ENCODE measurements around the gene RSPH6A. TPM values are rescaled to one million over a fixed set of nuclear protein-coding genes. Genes with fewer than 3 reads are reported as not detected.
"Not testable (repeated sequence)": the region's sequence is repeated elsewhere in the genome, so short reads cannot be mapped to it uniquely, and the experiment has no call there.

RSPH6A gene
- polyA plus RNA-seq, 1 donor (not counting 4 experiments of a cell fraction or from before 2014, with no cell fraction given) = not detected

DNA sequence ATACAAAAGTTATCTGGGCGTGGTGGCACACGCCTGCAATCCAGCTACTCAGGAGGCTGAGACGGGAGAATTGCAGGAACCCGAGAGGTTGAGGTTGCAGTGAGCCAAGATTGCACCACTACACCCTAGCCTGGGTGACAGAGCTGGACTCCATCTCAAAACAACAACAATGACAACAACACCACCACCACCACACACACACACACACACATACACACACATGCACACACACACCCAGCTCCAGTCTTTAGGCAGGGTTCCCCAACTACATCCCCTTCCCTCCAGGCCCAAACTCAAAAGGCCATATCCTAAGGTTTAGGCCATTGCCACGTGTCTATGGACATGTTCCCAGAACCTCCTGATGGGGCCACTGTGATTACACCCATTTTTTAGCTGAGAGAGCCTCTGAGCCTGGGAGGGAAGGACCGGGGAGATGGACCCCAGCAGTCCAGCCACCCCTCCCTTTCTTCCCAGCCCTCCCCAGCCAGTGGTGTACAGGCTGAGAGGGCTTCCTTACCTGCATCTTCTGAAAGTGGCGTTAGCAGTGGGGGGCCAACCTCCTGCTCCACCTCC lies 13.4 kb downstream of the RSPH6A start:
- Histone ChIP-seq H3K27ac (ENCODE audit: control insufficient read depth, insufficient read depth, low read length) (no peak overlapping the region), H3K4me2 (ENCODE audit: control insufficient read depth, extremely low read depth, insufficient read depth, low read depth, low read length) (no peak overlapping the region), H3K4me1 (ENCODE audit: control insufficient read depth, extremely low read depth, insufficient read depth, low read length) (peaks cover 8% of the 10 kb centered on the region), H3K9ac (ENCODE audit: control insufficient read depth, extremely low read depth, insufficient read depth, low read length) (no peak overlapping the region), H4K20me1 (ENCODE audit: control insufficient read depth, extremely low read depth, insufficient read depth, low read length) (no peaks in the 10 kb centered on the region), H3K27me3 (ENCODE audit: control insufficient read depth, extremely low read depth, insufficient read depth, low read length) (no peaks in the 10 kb centered on the region), H3K4me3 (ENCODE audit: control insufficient read depth in 2 of 3, extremely low read depth in 1 of 3, insufficient read depth in 2 of 3, low read depth in 1 of 3, low read length in 3 of 3) (no peak overlapping the region), H3K79me2 (ENCODE audit: control insufficient read depth, insufficient read depth, low read length) (no peaks in the 10 kb centered on the region), H3K9me3 (ENCODE audit: control insufficient read depth, low read depth, low read length) (no peaks in the 10 kb centered on the region), H3K9me1 (ENCODE audit: control insufficient read depth, extremely low read depth, insufficient read depth, low read length) (no peaks in the 10 kb centered on the region), H2AFZ (ENCODE audit: control insufficient read depth, low read length) (no peak overlapping the region), H3K36me3 (ENCODE audit: control insufficient read depth in 2 of 2, extremely low read depth in 1 of 2, insufficient read depth in 2 of 2, low read length in 2 of 2) (no peaks in the 10 kb centered on the region)
- no peak for TF ChIP-seq EZH2 (IDR thresholded peaks at IDR 0.05; ENCODE audit: low read length)
- TF ChIP-seq, protein P1, sequence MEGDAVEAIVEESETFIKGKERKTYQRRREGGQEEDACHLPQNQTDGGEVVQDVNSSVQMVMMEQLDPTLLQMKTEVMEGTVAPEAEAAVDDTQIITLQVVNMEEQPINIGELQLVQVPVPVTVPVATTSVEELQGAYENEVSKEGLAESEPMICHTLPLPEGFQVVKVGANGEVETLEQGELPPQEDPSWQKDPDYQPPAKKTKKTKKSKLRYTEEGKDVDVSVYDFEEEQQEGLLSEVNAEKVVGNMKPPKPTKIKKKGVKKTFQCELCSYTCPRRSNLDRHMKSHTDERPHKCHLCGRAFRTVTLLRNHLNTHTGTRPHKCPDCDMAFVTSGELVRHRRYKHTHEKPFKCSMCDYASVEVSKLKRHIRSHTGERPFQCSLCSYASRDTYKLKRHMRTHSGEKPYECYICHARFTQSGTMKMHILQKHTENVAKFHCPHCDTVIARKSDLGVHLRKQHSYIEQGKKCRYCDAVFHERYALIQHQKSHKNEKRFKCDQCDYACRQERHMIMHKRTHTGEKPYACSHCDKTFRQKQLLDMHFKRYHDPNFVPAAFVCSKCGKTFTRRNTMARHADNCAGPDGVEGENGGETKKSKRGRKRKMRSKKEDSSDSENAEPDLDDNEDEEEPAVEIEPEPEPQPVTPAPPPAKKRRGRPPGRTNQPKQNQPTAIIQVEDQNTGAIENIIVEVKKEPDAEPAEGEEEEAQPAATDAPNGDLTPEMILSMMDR (optimal IDR thresholded peaks at IDR 0.05 in 1 of 3, IDR thresholded peaks at IDR 0.05 in 1 of 3, conservative IDR thresholded peaks at IDR 0.05 in 1 of 3; ENCODE audit: extremely low read depth in 1 of 3, insufficient read depth in 2 of 3, low read length in 3 of 3) = no peak
- dilution Hi-C loops (cut with MboI; ENCODE audit: extremely low pct_ligation_motif_present, low sequenced_read_pairs) = no loop called here
- FAIRE-seq = no peak
- no peak for DNase-seq (ENCODE audit: low read depth, low spot score)

DNA sequence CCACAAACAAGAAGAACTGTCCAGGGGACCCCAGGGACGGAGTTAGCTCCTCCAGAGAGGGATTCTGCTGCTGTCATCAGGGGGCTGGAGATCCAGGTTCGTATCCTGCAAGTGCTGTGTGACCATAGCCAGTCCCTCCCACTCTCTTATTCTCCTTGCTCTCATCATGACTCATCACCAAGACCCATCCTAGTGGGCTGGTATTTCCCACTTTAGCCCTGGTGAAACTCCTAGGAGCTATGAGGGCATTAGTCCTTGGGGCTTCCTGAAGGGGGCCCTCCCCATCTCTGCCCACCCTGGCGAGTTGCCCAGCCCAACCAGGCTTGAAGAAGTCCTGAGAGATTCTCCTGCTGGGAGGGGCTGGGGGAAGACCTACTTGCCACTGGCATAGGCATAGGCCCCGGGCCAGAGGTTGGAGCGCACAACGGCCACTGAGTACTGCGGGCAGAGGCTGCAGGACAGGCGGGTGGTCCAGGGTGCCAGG lies 15.0 kb downstream of the RSPH6A start:
- no peak overlapping the region for H3K27ac ChIP-seq (ENCODE audit: control insufficient read depth, insufficient read depth, low read length)
- no peak for DNase-seq (ENCODE audit: low read depth, low spot score)

DNA sequence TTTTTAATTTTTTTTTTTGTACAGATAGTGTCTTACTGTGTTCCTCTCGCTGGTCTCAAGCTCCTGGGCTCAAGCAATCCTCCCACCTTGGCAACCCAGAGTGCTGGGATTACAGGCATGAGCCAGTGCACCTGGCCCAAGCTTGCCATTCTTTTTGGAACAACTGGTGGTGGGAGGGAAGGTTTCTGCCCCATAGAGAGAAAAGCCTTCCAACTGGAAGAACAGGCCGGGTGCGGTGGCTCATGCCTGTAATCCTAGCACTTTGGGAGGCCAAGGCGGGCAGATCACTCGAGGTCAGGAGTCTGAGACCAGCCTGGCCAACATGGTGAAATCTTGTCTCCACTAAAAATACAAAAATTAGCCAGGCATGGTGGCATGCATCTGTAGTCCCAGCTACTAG lies 15.6 kb downstream of the RSPH6A start:
- H3K27ac ChIP-seq (ENCODE audit: control insufficient read depth, insufficient read depth, low read length); H3K9ac ChIP-seq (ENCODE audit: control insufficient read depth, extremely low read depth, insufficient read depth, low read length); DNase-seq (ENCODE audit: low read depth, low spot score); H3K4me2 ChIP-seq (ENCODE audit: control insufficient read depth, extremely low read depth, insufficient read depth, low read depth, low read length); H3K27me3 ChIP-seq (ENCODE audit: control insufficient read depth, extremely low read depth, insufficient read depth, low read length); FAIRE-seq; dilution Hi-C loops (cut with MboI; ENCODE audit: extremely low pct_ligation_motif_present, low sequenced_read_pairs); H3K36me3 ChIP-seq (ENCODE audit: control insufficient read depth in 2 of 2, extremely low read depth in 1 of 2, insufficient read depth in 2 of 2, low read length in 2 of 2); H3K9me3 ChIP-seq (ENCODE audit: control insufficient read depth, low read depth, low read length); H4K20me1 ChIP-seq (ENCODE audit: control insufficient read depth, extremely low read depth, insufficient read depth, low read length); H3K9me1 ChIP-seq (ENCODE audit: control insufficient read depth, extremely low read depth, insufficient read depth, low read length); H3K4me3 ChIP-seq (ENCODE audit: control insufficient read depth in 2 of 3, extremely low read depth in 1 of 3, insufficient read depth in 2 of 3, low read depth in 1 of 3, low read length in 3 of 3); H3K79me2 ChIP-seq (ENCODE audit: control insufficient read depth, insufficient read depth, low read length); H2AFZ ChIP-seq (ENCODE audit: control insufficient read depth, low read length); H3K4me1 ChIP-seq (ENCODE audit: control insufficient read depth, extremely low read depth, insufficient read depth, low read length): not testable (repeated sequence)

More for the DNA sequence above, 15.0 kb downstream of the RSPH6A start:
- Histone ChIP-seq H3K9ac (ENCODE audit: control insufficient read depth, extremely low read depth, insufficient read depth, low read length) (no peak overlapping the region), H3K4me2 (ENCODE audit: control insufficient read depth, extremely low read depth, insufficient read depth, low read depth, low read length) (no peak overlapping the region), H3K9me3 (ENCODE audit: control insufficient read depth, low read depth, low read length) (no peaks in the 10 kb centered on the region), H3K27me3 (ENCODE audit: control insufficient read depth, extremely low read depth, insufficient read depth, low read length) (no peaks in the 10 kb centered on the region), H2AFZ (ENCODE audit: control insufficient read depth, low read length) (no peak overlapping the region), H4K20me1 (ENCODE audit: control insufficient read depth, extremely low read depth, insufficient read depth, low read length) (no peaks in the 10 kb centered on the region), H3K4me3 (ENCODE audit: control insufficient read depth in 2 of 3, extremely low read depth in 1 of 3, insufficient read depth in 2 of 3, low read depth in 1 of 3, low read length in 3 of 3) (no peak overlapping the region), H3K36me3 (ENCODE audit: control insufficient read depth in 2 of 2, extremely low read depth in 1 of 2, insufficient read depth in 2 of 2, low read length in 2 of 2) (no peaks in the 10 kb centered on the region), H3K79me2 (ENCODE audit: control insufficient read depth, insufficient read depth, low read length) (no peaks in the 10 kb centered on the region), H3K4me1 (ENCODE audit: control insufficient read depth, extremely low read depth, insufficient read depth, low read length) (peaks cover 8% of the 10 kb centered on the region), H3K9me1 (ENCODE audit: control insufficient read depth, extremely low read depth, insufficient read depth, low read length) (no peaks in the 10 kb centered on the region)
- dilution Hi-C loops (cut with MboI; ENCODE audit: extremely low pct_ligation_motif_present, low sequenced_read_pairs) = no loop called here
- TF ChIP-seq, protein P1 (optimal IDR thresholded peaks at IDR 0.05 in 1 of 3, IDR thresholded peaks at IDR 0.05 in 1 of 3, conservative IDR thresholded peaks at IDR 0.05 in 1 of 3; ENCODE audit: extremely low read depth in 1 of 3, insufficient read depth in 2 of 3, low read length in 3 of 3) = no peak
- TF ChIP-seq EZH2 (IDR thresholded peaks at IDR 0.05; ENCODE audit: low read length) = no peak
- FAIRE-seq = no peak

Data from keratinocyte (primary cell).